ENCODE data around the gene RAB40A.
A peak's percentile ranks its signal among the peaks of the same experiment; 100 is the strongest.

RAB40A gene

DNA sequence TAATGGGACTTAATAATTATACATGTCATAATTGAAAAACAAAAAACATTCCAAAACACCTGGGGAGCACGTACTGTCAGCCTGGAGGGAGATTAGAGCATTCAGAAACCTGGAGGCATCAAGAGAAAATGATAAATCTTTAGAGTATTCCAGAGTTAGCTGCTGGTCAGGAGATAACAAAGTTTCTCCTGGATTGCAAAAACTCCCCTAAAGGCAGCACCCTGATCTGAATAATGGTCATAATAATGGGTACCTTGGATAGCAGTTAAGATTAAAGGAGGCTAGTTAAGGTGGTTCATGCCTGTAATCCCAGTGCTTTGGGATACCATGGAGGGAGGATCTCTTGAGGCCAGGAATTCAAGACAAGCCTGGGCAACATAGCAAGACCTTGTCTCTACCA lies 15.9 kb upstream of the RAB40A start:
- TF ChIP-seq, protein P1, sequence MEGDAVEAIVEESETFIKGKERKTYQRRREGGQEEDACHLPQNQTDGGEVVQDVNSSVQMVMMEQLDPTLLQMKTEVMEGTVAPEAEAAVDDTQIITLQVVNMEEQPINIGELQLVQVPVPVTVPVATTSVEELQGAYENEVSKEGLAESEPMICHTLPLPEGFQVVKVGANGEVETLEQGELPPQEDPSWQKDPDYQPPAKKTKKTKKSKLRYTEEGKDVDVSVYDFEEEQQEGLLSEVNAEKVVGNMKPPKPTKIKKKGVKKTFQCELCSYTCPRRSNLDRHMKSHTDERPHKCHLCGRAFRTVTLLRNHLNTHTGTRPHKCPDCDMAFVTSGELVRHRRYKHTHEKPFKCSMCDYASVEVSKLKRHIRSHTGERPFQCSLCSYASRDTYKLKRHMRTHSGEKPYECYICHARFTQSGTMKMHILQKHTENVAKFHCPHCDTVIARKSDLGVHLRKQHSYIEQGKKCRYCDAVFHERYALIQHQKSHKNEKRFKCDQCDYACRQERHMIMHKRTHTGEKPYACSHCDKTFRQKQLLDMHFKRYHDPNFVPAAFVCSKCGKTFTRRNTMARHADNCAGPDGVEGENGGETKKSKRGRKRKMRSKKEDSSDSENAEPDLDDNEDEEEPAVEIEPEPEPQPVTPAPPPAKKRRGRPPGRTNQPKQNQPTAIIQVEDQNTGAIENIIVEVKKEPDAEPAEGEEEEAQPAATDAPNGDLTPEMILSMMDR (IDR thresholded peaks at IDR 0.05; ENCODE audit: insufficient read depth, low read length), result no peak
- TF ChIP-seq, protein P2, sequence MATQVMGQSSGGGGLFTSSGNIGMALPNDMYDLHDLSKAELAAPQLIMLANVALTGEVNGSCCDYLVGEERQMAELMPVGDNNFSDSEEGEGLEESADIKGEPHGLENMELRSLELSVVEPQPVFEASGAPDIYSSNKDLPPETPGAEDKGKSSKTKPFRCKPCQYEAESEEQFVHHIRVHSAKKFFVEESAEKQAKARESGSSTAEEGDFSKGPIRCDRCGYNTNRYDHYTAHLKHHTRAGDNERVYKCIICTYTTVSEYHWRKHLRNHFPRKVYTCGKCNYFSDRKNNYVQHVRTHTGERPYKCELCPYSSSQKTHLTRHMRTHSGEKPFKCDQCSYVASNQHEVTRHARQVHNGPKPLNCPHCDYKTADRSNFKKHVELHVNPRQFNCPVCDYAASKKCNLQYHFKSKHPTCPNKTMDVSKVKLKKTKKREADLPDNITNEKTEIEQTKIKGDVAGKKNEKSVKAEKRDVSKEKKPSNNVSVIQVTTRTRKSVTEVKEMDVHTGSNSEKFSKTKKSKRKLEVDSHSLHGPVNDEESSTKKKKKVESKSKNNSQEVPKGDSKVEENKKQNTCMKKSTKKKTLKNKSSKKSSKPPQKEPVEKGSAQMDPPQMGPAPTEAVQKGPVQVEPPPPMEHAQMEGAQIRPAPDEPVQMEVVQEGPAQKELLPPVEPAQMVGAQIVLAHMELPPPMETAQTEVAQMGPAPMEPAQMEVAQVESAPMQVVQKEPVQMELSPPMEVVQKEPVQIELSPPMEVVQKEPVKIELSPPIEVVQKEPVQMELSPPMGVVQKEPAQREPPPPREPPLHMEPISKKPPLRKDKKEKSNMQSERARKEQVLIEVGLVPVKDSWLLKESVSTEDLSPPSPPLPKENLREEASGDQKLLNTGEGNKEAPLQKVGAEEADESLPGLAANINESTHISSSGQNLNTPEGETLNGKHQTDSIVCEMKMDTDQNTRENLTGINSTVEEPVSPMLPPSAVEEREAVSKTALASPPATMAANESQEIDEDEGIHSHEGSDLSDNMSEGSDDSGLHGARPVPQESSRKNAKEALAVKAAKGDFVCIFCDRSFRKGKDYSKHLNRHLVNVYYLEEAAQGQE (IDR thresholded peaks at IDR 0.05; ENCODE audit: insufficient replicate concordance, low read depth), result no peak
- no peak for TF ChIP-seq SPI1 (IDR thresholded peaks at IDR 0.05; ENCODE audit: borderline replicate concordance, low read depth)
- TF ChIP-seq GABPA (IDR thresholded peaks at IDR 0.05; ENCODE audit: low read depth), result no peak
- TF ChIP-seq POLR2AphosphoS5 (IDR thresholded peaks at IDR 0.05; ENCODE audit: low read depth), result no peak
- Histone ChIP-seq H3K27me3 (ENCODE audit: insufficient read depth, poor library complexity, severe bottlenecking) (no peaks in the 10 kb centered on the region), H3K27ac (replicated peaks) (no peak overlapping the region), H3K4me3 (replicated peaks; ENCODE audit: insufficient read depth, low read length) (no peak overlapping the region)
- no peak for DNase-seq (ENCODE audit: low read depth in 1 of 2, low spot score in 1 of 2)

DNA sequence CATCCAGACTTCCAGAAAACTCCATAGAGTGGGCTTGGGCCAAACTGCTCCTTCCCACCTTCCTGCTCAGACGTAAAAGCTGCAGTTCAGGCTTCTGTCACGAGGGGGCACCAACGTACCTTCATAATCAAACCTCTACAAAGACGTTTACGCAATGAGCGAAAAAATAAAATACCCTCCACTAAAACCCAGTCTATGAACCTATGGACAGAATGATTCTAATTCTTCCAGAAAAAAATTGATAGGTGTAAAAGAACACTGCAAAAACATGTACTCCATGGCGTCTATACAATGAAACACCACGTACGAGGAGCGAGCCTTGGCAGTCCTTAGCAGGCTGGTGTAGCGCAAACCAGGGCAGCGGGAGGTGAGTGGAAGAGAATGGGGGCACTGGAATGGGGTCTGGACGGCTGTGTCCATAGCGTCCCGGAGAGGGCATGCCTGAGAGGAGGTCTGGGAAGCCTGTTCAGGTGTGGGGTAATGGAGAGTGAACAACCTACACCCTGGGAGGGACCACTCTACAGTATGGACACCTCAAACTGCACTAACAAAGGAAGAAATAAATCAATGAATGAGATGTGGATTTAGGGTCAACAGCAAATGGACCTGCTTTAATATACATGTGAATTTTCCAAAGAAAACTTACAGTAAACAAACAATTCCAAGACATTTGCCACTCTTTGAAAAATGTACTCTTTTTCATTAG lies 14.4 kb upstream of the RAB40A start:
- DNase-seq (ENCODE audit: low read depth in 1 of 2, low spot score in 1 of 2), result peak; percentile 1 to 51
- TF ChIP-seq SPI1 (IDR thresholded peaks at IDR 0.05; ENCODE audit: borderline replicate concordance, low read depth), result no peak
- TF ChIP-seq, protein P1 (IDR thresholded peaks at IDR 0.05; ENCODE audit: insufficient read depth, low read length), result peak; percentile 24
- no peak overlapping the region for H3K27ac ChIP-seq (replicated peaks)
- H3K27me3 ChIP-seq (ENCODE audit: insufficient read depth, poor library complexity, severe bottlenecking), result no peaks in the 10 kb centered on the region
- H3K4me3 ChIP-seq (replicated peaks; ENCODE audit: insufficient read depth, low read length), result no peak overlapping the region

- Histone ChIP-seq H3K4me3 (replicated peaks; ENCODE audit: insufficient read depth, low read length) (no peak overlapping the region), H3K27ac (replicated peaks) (no peak overlapping the region), H3K27me3 (ENCODE audit: insufficient read depth, poor library complexity, severe bottlenecking) (no peaks in the 10 kb centered on the region)
- no peak for TF ChIP-seq SPI1 (IDR thresholded peaks at IDR 0.05; ENCODE audit: borderline replicate concordance, low read depth)
- TF ChIP-seq GABPA (IDR thresholded peaks at IDR 0.05; ENCODE audit: low read depth), result no peak
- no peak for TF ChIP-seq POLR2AphosphoS5 (IDR thresholded peaks at IDR 0.05; ENCODE audit: low read depth)
- TF ChIP-seq, protein P2 (IDR thresholded peaks at IDR 0.05; ENCODE audit: insufficient replicate concordance, low read depth), result no peak
- TF ChIP-seq, protein P1 (IDR thresholded peaks at IDR 0.05; ENCODE audit: insufficient read depth, low read length), result no peak
- no peak for DNase-seq (ENCODE audit: low read depth in 1 of 2, low spot score in 1 of 2)
Observed at GRCh38 chrX:103531002-103531401, 11.7 kb upstream of the RAB40A start.

DNA sequence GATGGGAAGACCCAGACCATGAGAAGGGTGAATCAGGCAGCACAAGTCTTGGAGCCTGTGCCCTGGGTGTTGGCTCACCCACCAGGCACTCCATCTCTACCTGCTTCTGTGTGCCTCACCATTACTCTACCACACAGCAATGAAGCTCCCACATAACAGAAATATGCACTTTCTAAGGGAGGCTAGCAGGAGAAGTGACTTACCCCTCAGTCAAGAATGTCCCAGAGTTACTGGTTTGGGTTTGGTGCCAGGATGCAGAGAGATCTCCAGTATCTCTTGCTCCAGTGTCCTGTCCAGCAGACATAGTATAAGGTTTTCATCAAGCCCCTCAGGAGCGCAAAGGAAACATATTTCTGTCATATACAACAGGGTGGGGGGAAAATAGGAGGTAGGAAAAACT lies 11.3 kb upstream of the RAB40A start:
- Histone ChIP-seq H3K4me3 (replicated peaks; ENCODE audit: insufficient read depth, low read length) (no peak overlapping the region), H3K27ac (replicated peaks) (no peak overlapping the region), H3K27me3 (ENCODE audit: insufficient read depth, poor library complexity, severe bottlenecking) (no peaks in the 10 kb centered on the region)
- no peak for DNase-seq (ENCODE audit: low read depth in 1 of 2, low spot score in 1 of 2)
- no peak for TF ChIP-seq POLR2AphosphoS5 (IDR thresholded peaks at IDR 0.05; ENCODE audit: low read depth)
- TF ChIP-seq, protein P1 (IDR thresholded peaks at IDR 0.05; ENCODE audit: insufficient read depth, low read length), result no peak
